Stimulated activated CD4-positive, alpha-beta T cell treated with anti-CD3 and anti-CD28 coated beads, TNF-alpha, amount 100 ng/mL, for 1 hour (primary cell): ENCODE measurements around the gene MEAK7.

Experiments
- DNase-seq, 3 donors: peaks; one replicate each; pipeline ENCODE4 v3.0.0-alpha.2; 2020; ENCODE audit warnings: low read depth in 3 of 3, low spot score in 1 of 3

MEAK7 gene

GRCh38 chr16:84504420-84505248, at the start of gene MEAK7:
Gene MEAK7 (minus strand): TSS chr16:84504659. CDS start chr16:84498086, 6,573 bp downstream.
- DNase-seq: peak; percentile 94 to 97 (median 94)

- DNase-seq: no peak
These were observed 49.5 kb upstream of the MEAK7 start for GRCh38 chr16:84553873-84554399.

GRCh38 chr16:84552135-84552534, 47.7 kb upstream of the MEAK7 start:
- no peak for DNase-seq

GRCh38 chr16:84550096-84550495, 45.6 kb upstream of the MEAK7 start:
- no peak for DNase-seq

- no peak for DNase-seq
These were observed 44.7 kb upstream of the MEAK7 start for GRCh38 chr16:84548971-84549844.

GRCh38 chr16:84548508-84548907, 44.0 kb upstream of the MEAK7 start:
- DNase-seq: no peak

- DNase-seq: no peak
These were observed 43.1 kb upstream of the MEAK7 start for GRCh38 chr16:84547546-84548061.

GRCh38 chr16:84546669-84547545, 42.4 kb upstream of the MEAK7 start:
- DNase-seq: no peak

- DNase-seq: no peak
These were observed 40.8 kb upstream of the MEAK7 start for GRCh38 chr16:84545114-84545737.

GRCh38 chr16:84544031-84544773, 39.7 kb upstream of the MEAK7 start:
- DNase-seq: no peak

- no peak for DNase-seq
These were observed 38.8 kb upstream of the MEAK7 start for GRCh38 chr16:84543253-84543652.

- no peak for DNase-seq
These were observed 37.7 kb upstream of the MEAK7 start for GRCh38 chr16:84541999-84542817.

GRCh38 chr16:84540194-84540593, 35.7 kb upstream of the MEAK7 start:
- DNase-seq: no peak

GRCh38 chr16:84538222-84538840, 33.9 kb upstream of the MEAK7 start:
- no peak for DNase-seq

GRCh38 chr16:84537491-84538151, 33.2 kb upstream of the MEAK7 start:
- DNase-seq: no peak

- DNase-seq: no peak
These were observed 31.4 kb upstream of the MEAK7 start for GRCh38 chr16:84535851-84536250.

GRCh38 chr16:84535408-84535807, 30.9 kb upstream of the MEAK7 start:
- no peak for DNase-seq

- DNase-seq: no peak
These were observed 30.4 kb upstream of the MEAK7 start for GRCh38 chr16:84534815-84535214.
